ENCODE measurements around the gene MLF2.
"Not testable (repeated sequence)": the region's sequence is repeated elsewhere in the genome, so short reads cannot be mapped to it uniquely, and the experiment has no call there.

MLF2 gene

GRCh38 chr12:6725350-6725749 lies 27.6 kb downstream of the MLF2 start:
- DNase-seq, result no peak

- no peak for DNase-seq
Measured at GRCh38 chr12:6724409-6724797, 28.5 kb downstream of the MLF2 start.

- peak; percentile 95 for DNase-seq
Measured at GRCh38 chr12:6723607-6724408, 29.1 kb downstream of the MLF2 start, which contains the start of gene COPS7A. Gene COPS7A (plus strand): TSS chr12:6724046. CDS start chr12:6724657, 611 bp downstream.

- no peak for DNase-seq
Measured at GRCh38 chr12:6722863-6723262, 30.1 kb downstream of the MLF2 start.

- no peak for DNase-seq
Measured at GRCh38 chr12:6716874-6717437, 36.0 kb downstream of the MLF2 start.

GRCh38 chr12:6716031-6716873 lies 36.7 kb downstream of the MLF2 start:
- not testable (repeated sequence) for DNase-seq

GRCh38 chr12:6708960-6709394 lies 44.0 kb downstream of the MLF2 start:
- DNase-seq, result no peak

GRCh38 chr12:6708351-6708750 lies 44.6 kb downstream of the MLF2 start:
- not testable (repeated sequence) for DNase-seq

GRCh38 chr12:6703631-6704030 lies 49.3 kb downstream of the MLF2 start:
- DNase-seq, result no peak

- DNase-seq, result no peak
Measured at GRCh38 chr12:6701078-6701768, 51.7 kb downstream of the MLF2 start.

GRCh38 chr12:6700646-6701051 lies 52.3 kb downstream of the MLF2 start, which contains the start of gene PIANP:
Gene PIANP (minus strand): TSS chr12:6700815. CDS start chr12:6698061, 2,754 bp downstream.
- DNase-seq, result no peak

- DNase-seq, result no peak
Measured at GRCh38 chr12:6699989-6700645, 52.8 kb downstream of the MLF2 start.

GRCh38 chr12:6699259-6699988 lies 53.5 kb downstream of the MLF2 start:
- no peak for DNase-seq

- DNase-seq, result no peak
Measured at GRCh38 chr12:6698352-6699046, 54.4 kb downstream of the MLF2 start.
